ENCODE data around the gene PRICKLE4. TPM values are rescaled to one million over a fixed set of nuclear protein-coding genes. Genes with fewer than 3 reads are reported as not detected.
"Not testable (repeated sequence)": the region's sequence is repeated elsewhere in the genome, so short reads cannot be mapped to it uniquely, and the experiment has no call there.

Gene PRICKLE4
- total and polyA plus RNA-seq, 2 experiments from 2014 or later: 9.3 to 22.5 TPM

DNA sequence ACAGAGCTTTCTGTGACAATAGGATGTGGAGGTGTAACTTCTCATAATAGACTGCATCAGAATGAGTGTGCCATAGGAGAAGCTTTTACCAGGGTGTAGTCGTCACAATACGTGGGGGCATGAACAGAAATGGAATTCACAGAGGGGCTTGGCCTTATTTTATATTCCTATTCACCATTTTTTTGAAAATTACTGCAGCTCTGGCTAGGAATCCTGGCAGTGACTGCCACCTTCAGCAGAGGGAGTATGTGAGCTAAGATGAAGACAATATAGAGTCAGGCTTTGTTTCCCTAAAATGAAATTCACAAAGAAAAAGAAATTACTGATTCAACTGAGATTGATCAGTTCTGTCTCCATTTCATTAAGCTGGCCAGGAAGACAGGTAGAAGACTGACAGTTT lies 20.8 kb downstream of the PRICKLE4 start:
- no peak overlapping the region for H3K4me3 ChIP-seq
- TF ChIP-seq, protein P1, sequence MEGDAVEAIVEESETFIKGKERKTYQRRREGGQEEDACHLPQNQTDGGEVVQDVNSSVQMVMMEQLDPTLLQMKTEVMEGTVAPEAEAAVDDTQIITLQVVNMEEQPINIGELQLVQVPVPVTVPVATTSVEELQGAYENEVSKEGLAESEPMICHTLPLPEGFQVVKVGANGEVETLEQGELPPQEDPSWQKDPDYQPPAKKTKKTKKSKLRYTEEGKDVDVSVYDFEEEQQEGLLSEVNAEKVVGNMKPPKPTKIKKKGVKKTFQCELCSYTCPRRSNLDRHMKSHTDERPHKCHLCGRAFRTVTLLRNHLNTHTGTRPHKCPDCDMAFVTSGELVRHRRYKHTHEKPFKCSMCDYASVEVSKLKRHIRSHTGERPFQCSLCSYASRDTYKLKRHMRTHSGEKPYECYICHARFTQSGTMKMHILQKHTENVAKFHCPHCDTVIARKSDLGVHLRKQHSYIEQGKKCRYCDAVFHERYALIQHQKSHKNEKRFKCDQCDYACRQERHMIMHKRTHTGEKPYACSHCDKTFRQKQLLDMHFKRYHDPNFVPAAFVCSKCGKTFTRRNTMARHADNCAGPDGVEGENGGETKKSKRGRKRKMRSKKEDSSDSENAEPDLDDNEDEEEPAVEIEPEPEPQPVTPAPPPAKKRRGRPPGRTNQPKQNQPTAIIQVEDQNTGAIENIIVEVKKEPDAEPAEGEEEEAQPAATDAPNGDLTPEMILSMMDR (IDR thresholded peaks at IDR 0.05; ENCODE audit: low read depth, low read length): peak; percentile 77
- DNase-seq (ENCODE audit: low read depth in 1 of 2, low spot score in 1 of 2): peak in 1 of 2 donors; percentile 54
- no peaks in the 10 kb centered on the region for H3K4me1 ChIP-seq (ENCODE audit: low read depth)
- H3K36me3 ChIP-seq: peaks cover 11% of the 10 kb centered on the region
- H3K9me3 ChIP-seq (ENCODE audit: low read depth): no peaks in the 10 kb centered on the region
- no peak overlapping the region for H3K27ac ChIP-seq
- no peaks in the 10 kb centered on the region for H3K27me3 ChIP-seq

DNA sequence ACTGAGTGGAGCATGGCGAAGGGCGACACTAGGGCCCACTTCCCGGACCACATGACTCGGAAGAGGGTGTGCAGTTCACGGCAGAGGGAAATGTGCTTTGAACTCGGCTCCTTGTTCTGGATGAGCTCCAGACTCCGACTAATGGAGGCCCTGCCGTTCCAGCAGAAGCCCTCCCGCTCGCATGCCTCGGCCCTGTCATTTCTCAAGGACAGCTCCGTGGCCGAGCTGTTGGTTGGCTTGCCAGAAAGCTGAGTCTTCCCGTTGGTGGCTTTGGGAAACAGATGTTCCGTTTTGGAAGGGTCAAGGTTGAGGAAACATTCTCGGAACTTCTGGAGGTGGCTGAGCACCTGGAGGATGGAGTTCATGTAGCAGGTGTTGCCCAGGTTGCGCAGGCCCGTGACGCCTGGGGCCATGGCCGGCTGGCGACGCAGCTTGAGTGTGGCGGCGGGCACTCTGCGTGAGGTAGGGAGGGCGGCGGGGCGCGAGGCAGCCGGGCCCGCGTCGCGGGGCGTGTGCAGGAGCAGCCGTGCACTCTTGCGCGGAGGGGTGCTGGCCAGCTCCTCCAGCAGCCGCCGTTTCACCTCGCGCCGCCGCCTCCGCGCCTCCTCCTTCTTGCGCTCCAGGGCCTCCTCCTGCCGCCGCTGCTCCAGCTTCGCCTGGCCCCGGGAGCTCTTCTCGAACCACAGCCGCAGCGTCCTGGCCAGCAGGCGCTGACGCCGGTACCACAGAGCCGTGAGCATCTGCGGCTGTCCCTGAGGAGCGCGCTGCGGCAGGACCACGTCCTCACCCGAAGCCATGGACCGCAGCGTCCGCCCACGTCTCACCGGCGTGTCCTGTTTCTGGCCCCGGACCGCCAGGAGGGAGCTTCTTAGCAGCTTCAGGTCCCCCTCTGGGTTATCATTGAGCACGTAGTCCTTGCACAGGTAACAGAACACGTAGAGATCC lies 25.5 kb downstream of the PRICKLE4 start:
- no peaks in the 10 kb centered on the region for H3K9me3 ChIP-seq (ENCODE audit: low read depth)
- H3K27ac ChIP-seq: no peak overlapping the region
- no peaks in the 10 kb centered on the region for H3K4me1 ChIP-seq (ENCODE audit: low read depth)
- no peak for DNase-seq (ENCODE audit: low read depth in 1 of 2, low spot score in 1 of 2)
- H3K27me3 ChIP-seq: no peaks in the 10 kb centered on the region
- no peak overlapping the region for H3K4me3 ChIP-seq
- H3K36me3 ChIP-seq: no peaks in the 10 kb centered on the region
- TF ChIP-seq, protein P1 (IDR thresholded peaks at IDR 0.05; ENCODE audit: low read depth, low read length): no peak

- H3K4me3 ChIP-seq: no peak overlapping the region
- H3K4me1 ChIP-seq (ENCODE audit: low read depth): peaks cover 7% of the 10 kb centered on the region
- H3K27me3 ChIP-seq: no peaks in the 10 kb centered on the region
- no peaks in the 10 kb centered on the region for H3K36me3 ChIP-seq
- no peak overlapping the region for H3K27ac ChIP-seq
- no peak for DNase-seq (ENCODE audit: low read depth in 1 of 2, low spot score in 1 of 2)
- no peaks in the 10 kb centered on the region for H3K9me3 ChIP-seq (ENCODE audit: low read depth)
- TF ChIP-seq, protein P1 (IDR thresholded peaks at IDR 0.05; ENCODE audit: low read depth, low read length): no peak
Measured at GRCh38 chr6:41811095-41811494, 30.5 kb downstream of the PRICKLE4 start.

- DNase-seq (ENCODE audit: low read depth in 1 of 2, low spot score in 1 of 2); H3K4me3 ChIP-seq; H3K27ac ChIP-seq; H3K36me3 ChIP-seq; H3K9me3 ChIP-seq (ENCODE audit: low read depth); H3K27me3 ChIP-seq: not testable (repeated sequence)
- H3K4me1 ChIP-seq (ENCODE audit: low read depth): peaks cover 11% of the 10 kb centered on the region
Measured at GRCh38 chr6:41811946-41812345, 31.4 kb downstream of the PRICKLE4 start.

- Histone ChIP-seq H3K4me3 (no peak overlapping the region), H3K27me3 (no peaks in the 10 kb centered on the region), H3K27ac (no peak overlapping the region), H3K9me3 (ENCODE audit: low read depth) (no peaks in the 10 kb centered on the region), H3K36me3 (no peaks in the 10 kb centered on the region), H3K4me1 (ENCODE audit: low read depth) (peaks cover 11% of the 10 kb centered on the region)
- TF ChIP-seq, protein P1 (IDR thresholded peaks at IDR 0.05; ENCODE audit: low read depth, low read length): no peak
- no peak for DNase-seq (ENCODE audit: low read depth in 1 of 2, low spot score in 1 of 2)
Measured at GRCh38 chr6:41813469-41813868, 32.9 kb downstream of the PRICKLE4 start.

- Histone ChIP-seq H3K9me3 (ENCODE audit: low read depth) (no peaks in the 10 kb centered on the region), H3K36me3 (no peaks in the 10 kb centered on the region), H3K4me1 (ENCODE audit: low read depth) (peaks cover 11% of the 10 kb centered on the region), H3K4me3 (no peak overlapping the region), H3K27ac (no peak overlapping the region), H3K27me3 (no peaks in the 10 kb centered on the region)
- TF ChIP-seq, protein P1 (IDR thresholded peaks at IDR 0.05; ENCODE audit: low read depth, low read length): no peak
- DNase-seq (ENCODE audit: low read depth in 1 of 2, low spot score in 1 of 2): no peak
Measured at GRCh38 chr6:41813956-41814355, 33.4 kb downstream of the PRICKLE4 start.
